PC-9 (cell line): ENCODE results near the gene LAMC1. TPM values are rescaled to one million over a fixed set of nuclear protein-coding genes. Genes with fewer than 3 reads are reported as not detected.

Experiments used
- BruUV-seq: library from RNA; stranded (reverse); fragments of 400-500 nt; replicated peaks from 2 replicates; lab custom pipeline; 2021; lab: Mats Ljungman, UMichigan
- CTCF ChIA-PET: fragments of 300-600 bp; sonication (Branson Sonifier 250); formaldehyde crosslinking; loops from one replicate; lab custom pipeline; 2022; ENCODE audit warnings: antibody characterized with exemption; lab: Charles Lee
- POLR2A ChIA-PET: fragments of 300-600 bp; sonication (Branson Sonifier 250); formaldehyde crosslinking; loops from one replicate; lab custom pipeline; 2022; ENCODE audit warnings: antibody characterized with exemption; ENCODE audit not compliant: unreplicated experiment; lab: Charles Lee
- DNase-seq, 2 experiments: peaks; one replicate each; pipeline versions ENCODE4 v3.0.0 to v3.0.0-alpha.2; 2015 to 2022; ENCODE audit warnings: mixed read lengths in 1 of 2
- H2AFZ ChIP-seq: fragments of 200-600 bp; sonication (generic); 2 replicates; pipeline ENCODE4 v1.8.1; 2017; ENCODE audit warnings: antibody characterized with exemption
- H3F3A ChIP-seq: fragments of 200-600 bp; sonication (generic); 2 replicates; pipeline ENCODE4 v1.8.1; 2017; ENCODE audit warnings: antibody characterized with exemption, mild to moderate bottlenecking, low read depth; ENCODE audit not compliant: insufficient read depth
- H3K27ac ChIP-seq: fragments of 200-600 bp; sonication (generic); 2 replicates; pipeline ENCODE4 v1.6.1; 2016; ENCODE audit warnings: mixed run types
- H3K27me3 ChIP-seq: fragments of 200-600 bp; sonication (generic); 2 replicates; pipeline ENCODE4 v1.6.1; 2016; ENCODE audit warnings: low read depth, mixed run types; ENCODE audit not compliant: insufficient read depth
- H3K36me3 ChIP-seq: fragments of 200-600 bp; sonication (generic); 2 replicates; pipeline ENCODE4 v1.6.1; 2016; ENCODE audit warnings: low read depth, mixed run types
- H3K4me1 ChIP-seq: fragments of 200-600 bp; sonication (generic); replicated peaks from 2 replicates; pipeline ENCODE4 v1.6.1; 2016; ENCODE audit warnings: mixed run types; ENCODE audit not compliant: insufficient read depth
- H3K4me2 ChIP-seq: fragments of 200-600 bp; sonication (generic); 2 replicates; pipeline ENCODE4 v1.6.1; 2017; ENCODE audit warnings: mixed run types
- H3K4me3 ChIP-seq: fragments of 200-600 bp; sonication (generic); 2 replicates; pipeline ENCODE4 v1.6.1; 2016; ENCODE audit warnings: mixed run types
- H3K79me2 ChIP-seq: fragments of 200-600 bp; sonication (generic); 2 replicates; pipeline ENCODE4 v1.6.1; 2017; ENCODE audit warnings: low read depth, mixed run types
- H3K9me2 ChIP-seq: fragments of 200-600 bp; sonication (generic); 2 replicates; pipeline ENCODE4 v1.8.1; 2017; ENCODE audit warnings: mild to moderate bottlenecking; ENCODE audit not compliant: insufficient read depth
- H3K9me3 ChIP-seq: fragments of 200-600 bp; sonication (generic); 2 replicates; pipeline ENCODE4 v1.8.1; 2016; ENCODE audit warnings: low read depth; ENCODE audit not compliant: insufficient read depth
- H4K20me1 ChIP-seq: fragments of 200-600 bp; sonication (generic); 2 replicates; pipeline ENCODE4 v1.8.1; 2017; ENCODE audit not compliant: insufficient read depth
- EZH2 ChIP-seq: fragments of 200-600 bp; sonication (generic); IDR thresholded peaks from 2 replicates; pipeline ENCODE4 v1.8.0; 2017; ENCODE audit warnings: antibody characterized with exemption, low read depth
- intact Hi-C: fragments of 100-400 bp; cut with micrococcal nuclease; formaldehyde crosslinking; loops from one replicate; pipeline ENCODE4 v1.10.0; 2022; ENCODE audit not compliant: unreplicated experiment
- total RNA-seq: library from RNA; stranded (reverse); gene quantifications from 2 replicates; pipeline ENCODE4 v1.2.3, GENCODE V29; 2021
- TF ChIP-seq, protein P1 (sequence below): fragments of 200-600 bp; sonication (generic); conservative IDR thresholded peaks from 2 replicates; pipeline ENCODE4 v1.6.1; 2017; ENCODE audit warnings: mixed run types, antibody characterized with exemption, mild to moderate bottlenecking, moderate library complexity

Gene LAMC1
- total RNA-seq, 1 experiment from 2014 or later, result 95.5 TPM

DNA sequence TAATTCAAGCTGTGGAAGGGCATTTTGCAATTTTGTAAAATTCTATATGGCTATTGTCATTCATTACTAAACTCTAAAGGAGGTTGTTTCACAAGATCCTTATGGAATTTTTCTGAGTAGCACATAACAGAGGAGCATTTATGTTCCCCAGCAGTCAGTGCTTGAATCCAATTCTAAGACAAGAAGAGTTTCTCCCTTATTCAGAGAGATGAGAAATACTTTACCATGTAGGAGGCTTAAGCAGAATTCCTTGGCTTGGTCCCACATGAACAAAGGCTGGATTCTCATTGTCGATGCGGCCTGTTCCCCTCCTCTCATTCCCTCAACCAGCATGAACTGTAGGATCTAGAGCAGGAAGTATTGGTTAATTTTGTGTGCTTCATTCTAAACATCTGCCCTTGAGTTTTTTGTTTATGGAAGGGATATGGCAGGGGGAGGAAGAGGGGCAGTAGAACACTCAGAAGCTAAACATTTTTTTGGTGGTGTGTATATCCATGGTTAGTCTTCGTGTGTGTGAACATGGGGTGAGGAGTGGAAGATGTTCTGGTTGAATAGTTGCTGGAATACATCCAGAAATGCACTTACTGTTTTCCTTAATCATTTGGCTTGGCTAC is 74.3 kb downstream of the LAMC1 start:
- CTCF ChIA-PET, result no interaction called here
- no peak for DNase-seq
- no TSS peak for BruUV-seq

DNA sequence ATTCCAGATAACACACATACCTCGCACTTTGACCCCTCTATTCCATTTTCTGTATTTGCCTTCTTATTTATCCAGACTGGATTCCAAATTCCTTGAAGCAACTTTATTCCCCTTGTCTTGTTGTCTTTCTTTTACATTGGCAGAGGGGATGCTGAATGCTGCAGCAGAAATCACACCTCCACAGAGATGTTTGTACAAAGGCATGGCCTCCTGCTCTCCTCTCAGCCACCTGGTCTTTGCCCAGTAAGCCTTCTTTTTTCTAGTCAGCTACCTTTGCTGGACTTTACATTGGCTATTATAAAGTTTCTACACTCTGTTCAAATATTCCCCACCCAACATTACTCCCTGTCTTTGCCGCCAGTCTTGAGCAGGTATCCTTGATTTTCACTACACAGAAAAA is 75.1 kb downstream of the LAMC1 start:
- H3K27me3 ChIP-seq, result no peaks in the 10 kb centered on the region
- peaks cover 13% of the 10 kb centered on the region for H3K4me1 ChIP-seq
- no peaks in the 10 kb centered on the region for H3K9me3 ChIP-seq
- BruUV-seq, result no TSS peak
- H3K4me3 ChIP-seq, result no peak overlapping the region
- H3K36me3 ChIP-seq, result peaks cover 5% of the 10 kb centered on the region; the same call in 1 of the 2 replicates
- peaks cover 8% of the 10 kb centered on the region for H3F3A ChIP-seq
- no peaks in the 10 kb centered on the region for H3K9me2 ChIP-seq
- H4K20me1 ChIP-seq, result peaks cover 5% of the 10 kb centered on the region
- no peak overlapping the region for H2AFZ ChIP-seq
- H3K4me2 ChIP-seq, result no peak overlapping the region
- peaks cover 64% of the 10 kb centered on the region for H3K79me2 ChIP-seq
- ChIA-PET POLR2A (interaction anchor here (0.8 kb wide), 1 partner anchor 470 kb away, joined by 3 read pairs; no protein-coding TSS in a partner anchor), CTCF (no interaction called here)
- H3K27ac ChIP-seq, result no peak overlapping the region
- no peak for DNase-seq
- TF ChIP-seq EZH2, result no peak
- TF ChIP-seq, protein P1, sequence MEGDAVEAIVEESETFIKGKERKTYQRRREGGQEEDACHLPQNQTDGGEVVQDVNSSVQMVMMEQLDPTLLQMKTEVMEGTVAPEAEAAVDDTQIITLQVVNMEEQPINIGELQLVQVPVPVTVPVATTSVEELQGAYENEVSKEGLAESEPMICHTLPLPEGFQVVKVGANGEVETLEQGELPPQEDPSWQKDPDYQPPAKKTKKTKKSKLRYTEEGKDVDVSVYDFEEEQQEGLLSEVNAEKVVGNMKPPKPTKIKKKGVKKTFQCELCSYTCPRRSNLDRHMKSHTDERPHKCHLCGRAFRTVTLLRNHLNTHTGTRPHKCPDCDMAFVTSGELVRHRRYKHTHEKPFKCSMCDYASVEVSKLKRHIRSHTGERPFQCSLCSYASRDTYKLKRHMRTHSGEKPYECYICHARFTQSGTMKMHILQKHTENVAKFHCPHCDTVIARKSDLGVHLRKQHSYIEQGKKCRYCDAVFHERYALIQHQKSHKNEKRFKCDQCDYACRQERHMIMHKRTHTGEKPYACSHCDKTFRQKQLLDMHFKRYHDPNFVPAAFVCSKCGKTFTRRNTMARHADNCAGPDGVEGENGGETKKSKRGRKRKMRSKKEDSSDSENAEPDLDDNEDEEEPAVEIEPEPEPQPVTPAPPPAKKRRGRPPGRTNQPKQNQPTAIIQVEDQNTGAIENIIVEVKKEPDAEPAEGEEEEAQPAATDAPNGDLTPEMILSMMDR, result no peak
- intact Hi-C loops, result loop anchor here (10.0 kb wide), 2 partner anchors 134 to 204 kb away; no protein-coding TSS in a partner anchor

More for the DNA sequence above, 74.3 kb downstream of the LAMC1 start:
- H3K79me2 ChIP-seq, result peaks cover 72% of the 10 kb centered on the region
- H3F3A ChIP-seq, result peaks cover 8% of the 10 kb centered on the region
- no peaks in the 10 kb centered on the region for H3K9me3 ChIP-seq
- H3K27ac ChIP-seq, result no peak overlapping the region
- H3K9me2 ChIP-seq, result no peaks in the 10 kb centered on the region
- TF ChIP-seq, protein P1, result no peak
- TF ChIP-seq EZH2, result no peak
- H3K36me3 ChIP-seq, result 0 out of 2 replicates have a peak, but pooled peaks cover 3% of the 10 kb centered on the region
- H3K27me3 ChIP-seq, result no peaks in the 10 kb centered on the region
- no peak overlapping the region for H3K4me3 ChIP-seq
- H3K4me1 ChIP-seq, result peaks cover 16% of the 10 kb centered on the region
- H4K20me1 ChIP-seq, result peaks cover 5% of the 10 kb centered on the region
- intact Hi-C loops, result loop anchor here (10.0 kb wide), 2 partner anchors 133 to 203 kb away; no protein-coding TSS in a partner anchor
- no peak overlapping the region for H2AFZ ChIP-seq
- H3K4me2 ChIP-seq, result no peak overlapping the region
- POLR2A ChIA-PET, result interaction anchor here (0.8 kb wide), 1 partner anchor 471 kb away, joined by 3 read pairs; no protein-coding TSS in a partner anchor

- H4K20me1 ChIP-seq, result no peaks in the 10 kb centered on the region; the same call in 1 of the 2 replicates
- H3K9me3 ChIP-seq, result no peaks in the 10 kb centered on the region
- H2AFZ ChIP-seq, result no peak overlapping the region
- no TSS peak for BruUV-seq
- peaks cover 13% of the 10 kb centered on the region; the same call in 1 of the 2 replicates for H3K36me3 ChIP-seq
- H3F3A ChIP-seq, result peaks cover 8% of the 10 kb centered on the region; the same call in 1 of the 2 replicates
- no peak for TF ChIP-seq EZH2
- TF ChIP-seq, protein P1, result no peak
- no peaks in the 10 kb centered on the region for H3K27me3 ChIP-seq
- H3K9me2 ChIP-seq, result no peaks in the 10 kb centered on the region
- H3K4me2 ChIP-seq, result no peak overlapping the region
- no peak overlapping the region for H3K4me3 ChIP-seq
- H3K4me1 ChIP-seq, result no peaks in the 10 kb centered on the region
- intact Hi-C loops, result no loop called here
- DNase-seq, result no peak
- ChIA-PET POLR2A (interaction anchor here (0.7 kb wide), 1 partner anchor 73 kb away, joined by 3 read pairs; no protein-coding TSS in a partner anchor), CTCF (interaction anchor here (0.5 kb wide), 1 partner anchor 89 kb away, joined by 3 read pairs; no protein-coding TSS in a partner anchor)
- H3K27ac ChIP-seq, result no peak overlapping the region
- peaks cover 60% of the 10 kb centered on the region for H3K79me2 ChIP-seq
Measured at GRCh38 chr1:183100361-183100974, 77.2 kb downstream of the LAMC1 start.
